Endothelial cell of hepatic sinusoid (primary cell): ENCODE measurements around the gene TLK1.
"Not testable (repeated sequence)": the region's sequence is repeated elsewhere in the genome, so short reads cannot be mapped to it uniquely, and the experiment has no call there.

Experiments used
- in situ Hi-C: cut with HindIII; loops from 2 replicates; pipeline ENCODE4 v1.10.0; 2017; ENCODE audit warnings: low sequenced_read_pairs

Gene TLK1

GRCh38 chr2:171086352-171087290, 74.1 kb downstream of the TLK1 start:
- in situ Hi-C loops: no loop called here

- in situ Hi-C loops: no loop called here
Measured at GRCh38 chr2:171084128-171084527, 76.6 kb downstream of the TLK1 start.

GRCh38 chr2:171083451-171083850, 77.2 kb downstream of the TLK1 start:
- in situ Hi-C loops: no loop called here

- in situ Hi-C loops: no loop called here
Measured at GRCh38 chr2:171081649-171082111, 79.0 kb downstream of the TLK1 start.

- in situ Hi-C loops: no loop called here
Measured at GRCh38 chr2:171080607-171081006, 80.1 kb downstream of the TLK1 start.

- in situ Hi-C loops: not testable (repeated sequence)
Measured at GRCh38 chr2:171076422-171076821, 84.3 kb downstream of the TLK1 start.

GRCh38 chr2:171072164-171072563, 88.5 kb downstream of the TLK1 start:
- in situ Hi-C loops: no loop called here

GRCh38 chr2:171069286-171069956, 91.3 kb downstream of the TLK1 start:
- in situ Hi-C loops: no loop called here

GRCh38 chr2:171066110-171066509, 94.6 kb downstream of the TLK1 start:
- in situ Hi-C loops: no loop called here

GRCh38 chr2:171057575-171057974, 103.1 kb downstream of the TLK1 start:
- in situ Hi-C loops: no loop called here

- in situ Hi-C loops: no loop called here
Measured at GRCh38 chr2:171056307-171056706, 104.4 kb downstream of the TLK1 start.

GRCh38 chr2:171049691-171050090, 111.0 kb downstream of the TLK1 start:
- in situ Hi-C loops: no loop called here

- in situ Hi-C loops: no loop called here
Measured at GRCh38 chr2:171046048-171046560, 114.6 kb downstream of the TLK1 start.

GRCh38 chr2:171044416-171044815, 116.3 kb downstream of the TLK1 start:
- in situ Hi-C loops: no loop called here

- in situ Hi-C loops: no loop called here
Measured at GRCh38 chr2:171042253-171042969, 118.3 kb downstream of the TLK1 start.

GRCh38 chr2:171036532-171036931, 124.2 kb downstream of the TLK1 start:
- in situ Hi-C loops: no loop called here

GRCh38 chr2:171034315-171034714, 126.4 kb downstream of the TLK1 start:
- in situ Hi-C loops: no loop called here

- in situ Hi-C loops: no loop called here
Measured at GRCh38 chr2:171025214-171025613, 135.5 kb downstream of the TLK1 start.

- in situ Hi-C loops: no loop called here
Measured at GRCh38 chr2:171018522-171018921, 142.2 kb downstream of the TLK1 start.

- in situ Hi-C loops: no loop called here
Measured at GRCh38 chr2:171016125-171016524, 144.6 kb downstream of the TLK1 start.

- in situ Hi-C loops: no loop called here
Measured at GRCh38 chr2:171013851-171014250, 146.8 kb downstream of the TLK1 start.
